HepG2 (cell line): ENCODE results near the gene SYPL2. TPM values are rescaled to one million over a fixed set of nuclear protein-coding genes. Genes with fewer than 3 reads are reported as not detected.

Experiments
- EHMT2 ChIP-seq: fragments of 200-600 bp; sonication (generic); IDR thresholded peaks from 2 replicates; pipeline ENCODE4 v1.7.0; 2017; ENCODE audit warnings: antibody characterized with exemption, low read depth, low read length, borderline replicate concordance
- ETV6 ChIP-seq: sonication (generic); formaldehyde crosslinking; conservative IDR thresholded peaks from 2 replicates; pipeline ENCODE4 v1.4.0; 2020; ENCODE audit warnings: missing genetic modification reagents
- FOXK2 ChIP-seq: fragments of 450-650 bp; IDR thresholded peaks from 2 replicates; pipeline ENCODE4 v1.6.1; 2016
- HNF4G ChIP-seq, 2 experiments: sonication (generic) in 1 of 2; formaldehyde crosslinking in 1 of 2; IDR thresholded peaks; 2 replicates each; pipeline versions ENCODE4 v1.4.0 to v1.6.1; 2011 to 2020; ENCODE audit warnings: borderline replicate concordance in 2 of 2, low read depth in 2 of 2, mild to moderate bottlenecking in 2 of 2, low read length in 1 of 2, missing genetic modification reagents in 1 of 2, moderate library complexity in 1 of 2
- HOXD1 ChIP-seq: sonication (generic); formaldehyde crosslinking; IDR thresholded peaks from 2 replicates; pipeline ENCODE4 v1.5.0; 2020; ENCODE audit warnings: missing genetic modification reagents
- NAIF1 ChIP-seq: sonication (generic); formaldehyde crosslinking; IDR thresholded peaks from 2 replicates; pipeline ENCODE4 v1.5.0; 2020; ENCODE audit warnings: mild to moderate bottlenecking, missing genetic modification reagents, borderline replicate concordance
- PCBP2 ChIP-seq: fragments of 200-400 bp; formaldehyde crosslinking; optimal IDR thresholded peaks from 2 replicates; pipeline ENCODE3; 2018; ENCODE audit warnings: low read length, low read depth; ENCODE audit not compliant: poor library complexity, severe bottlenecking
- PLRG1 ChIP-seq: fragments of 450-650 bp; conservative IDR thresholded peaks from 2 replicates; pipeline ENCODE4 v1.6.1; 2016
- SP140L ChIP-seq: sonication (generic); formaldehyde crosslinking; IDR thresholded peaks from 2 replicates; pipeline ENCODE4 v1.4.0; 2020; ENCODE audit warnings: missing genetic modification reagents, borderline replicate concordance
- XRCC5 ChIP-seq: fragments of 200-400 bp; formaldehyde crosslinking; optimal IDR thresholded peaks from 2 replicates; pipeline ENCODE3; 2017; ENCODE audit warnings: mild to moderate bottlenecking, low read length
- ZNF337 ChIP-seq: sonication (generic); formaldehyde crosslinking; IDR thresholded peaks from 2 replicates; pipeline ENCODE4 v1.5.1; 2020; ENCODE audit warnings: missing genetic modification reagents, low read depth, mild to moderate bottlenecking, borderline replicate concordance
- ZNF34 ChIP-seq: sonication (generic); formaldehyde crosslinking; IDR thresholded peaks from 2 replicates; pipeline ENCODE4 v1.4.0; 2020; ENCODE audit warnings: mild to moderate bottlenecking, missing genetic modification reagents, borderline replicate concordance
- ZNF607 ChIP-seq: sonication (generic); formaldehyde crosslinking; IDR thresholded peaks from 2 replicates; pipeline ENCODE4 v1.5.1; 2020; ENCODE audit warnings: missing genetic modification reagents, mild to moderate bottlenecking, borderline replicate concordance
- ZNF773 ChIP-seq: sonication (generic); formaldehyde crosslinking; IDR thresholded peaks from 2 replicates; pipeline ENCODE4 v1.4.0; 2020; ENCODE audit warnings: missing genetic modification reagents, borderline replicate concordance
- polyA plus RNA-seq, 8 experiments: library from polyadenylated mRNA; depleted of rRNA in 3 of 8; stranded (reverse) in 7 of 8; unstranded in 1 of 8; fragments of >200 nt; fragmentation: Illumina TruSeq in 4 of 8; extraction: Trizol in 4 of 8; gene quantifications; 2 replicates each; pipeline versions ENCODE4 v1.2.1 to v1.2.3, GENCODE V29; 2011 to 2016; ENCODE audit warnings: low read depth in 4 of 8, missing spikeins in 1 of 8, mixed read lengths in 1 of 8; ENCODE audit not compliant: insufficient read depth in 1 of 8
- total RNA-seq, 5 experiments: library from RNA; depleted of rRNA; stranded (reverse); fragments of >200 nt; fragmentation: Illumina TruSeq; extraction: Trizol; gene quantifications; 2 replicates each; pipeline ENCODE4 v1.2.3, GENCODE V29; 2016; ENCODE audit warnings: low read depth in 1 of 5
- TF ChIP-seq, protein P1 (sequence below): sonication (generic); formaldehyde crosslinking; IDR thresholded peaks from 2 replicates; pipeline ENCODE4 v1.9.0; 2022; ENCODE audit warnings: low read depth, missing genetic modification reagents
- TF ChIP-seq, protein P2 (sequence below): sonication (generic); formaldehyde crosslinking; IDR thresholded peaks from 2 replicates; pipeline ENCODE4 v1.5.0; 2020; ENCODE audit warnings: mild to moderate bottlenecking, missing genetic modification reagents, borderline replicate concordance
- TF ChIP-seq, protein P3 (sequence below): sonication (generic); formaldehyde crosslinking; IDR thresholded peaks from 2 replicates; pipeline ENCODE4 v1.4.0; 2020; ENCODE audit warnings: mild to moderate bottlenecking, missing genetic modification reagents

SYPL2 gene
- total and polyA plus RNA-seq, 2 of the 13 experiments (the other 11 are each of a cell fraction or from before 2014, with no cell fraction given): 0.17 to 0.24 TPM

DNA sequence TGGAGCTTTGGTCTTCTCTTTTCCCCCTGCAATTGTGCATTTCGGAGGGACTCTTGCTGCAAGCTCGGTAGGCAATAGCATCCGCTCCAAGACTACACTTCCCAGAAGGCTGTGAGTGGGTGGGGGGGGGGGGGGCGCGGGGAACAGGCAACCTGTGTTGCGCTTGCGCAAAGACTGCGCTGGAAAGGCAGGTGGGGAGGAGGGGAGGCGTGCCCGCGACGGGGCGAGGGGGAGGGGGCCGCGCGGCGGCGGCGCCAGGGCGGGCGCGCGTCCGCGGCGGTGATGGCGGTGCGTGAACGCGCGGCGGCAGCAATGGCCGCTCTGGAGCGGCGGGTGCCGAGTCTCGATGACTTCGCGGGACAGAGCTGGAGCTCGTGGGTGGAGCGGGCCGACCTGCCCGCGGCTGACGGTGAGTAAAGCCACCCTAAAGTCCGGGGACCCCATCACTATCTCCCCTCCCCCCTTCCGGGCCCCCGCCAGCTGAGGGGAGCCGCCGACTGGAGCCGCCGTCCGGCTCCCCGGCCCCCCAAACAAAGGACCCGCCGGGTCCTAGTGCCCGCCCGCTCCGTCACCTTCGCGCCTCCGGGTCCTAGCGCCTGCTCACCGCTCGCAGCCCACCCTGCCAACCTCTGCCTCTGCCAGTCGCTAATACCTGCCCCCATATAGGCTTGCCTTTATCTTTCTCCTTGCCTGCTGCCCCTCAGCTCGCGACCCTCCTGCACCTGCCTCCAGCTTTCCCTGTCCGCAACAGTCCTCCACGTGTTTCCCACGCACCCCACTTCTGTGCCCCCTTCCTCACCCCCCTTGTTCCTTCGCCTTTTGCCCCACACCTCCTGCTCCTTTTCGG is 17.5 kb downstream of the SYPL2 start, which contains the start of gene ATXN7L2 (continued):
- TF ChIP-seq ETV6 (CRISPR knock-in tag) (peak; percentile 53; the same call in 1 of the 2 replicates), SP140L (CRISPR knock-in tag) (no peak), EHMT2 (no peak), ZNF337 (CRISPR knock-in tag) (no peak), HOXD1 (CRISPR knock-in tag) (no peak; the same call in 1 of the 2 replicates), FOXK2 (no peak), XRCC5 (peak; percentile 97), ZNF607 (CRISPR knock-in tag) (peak; percentile 78; the same call in 1 of the 2 replicates), ZNF34 (CRISPR knock-in tag) (no peak), ZNF773 (CRISPR knock-in tag) (no peak), HNF4G (IDR thresholded peaks at IDR 0.05; ENCODE audit: borderline replicate concordance, low read depth, low read length) (peak; percentile 56; the same call in 1 of the 2 replicates), HNF4G (CRISPR knock-in tag; IDR thresholded peaks at IDR 0.05; ENCODE audit: borderline replicate concordance, low read depth) (no peak), PLRG1 (no peak), NAIF1 (no peak), PCBP2 (no peak)
- TF ChIP-seq, protein P1, sequence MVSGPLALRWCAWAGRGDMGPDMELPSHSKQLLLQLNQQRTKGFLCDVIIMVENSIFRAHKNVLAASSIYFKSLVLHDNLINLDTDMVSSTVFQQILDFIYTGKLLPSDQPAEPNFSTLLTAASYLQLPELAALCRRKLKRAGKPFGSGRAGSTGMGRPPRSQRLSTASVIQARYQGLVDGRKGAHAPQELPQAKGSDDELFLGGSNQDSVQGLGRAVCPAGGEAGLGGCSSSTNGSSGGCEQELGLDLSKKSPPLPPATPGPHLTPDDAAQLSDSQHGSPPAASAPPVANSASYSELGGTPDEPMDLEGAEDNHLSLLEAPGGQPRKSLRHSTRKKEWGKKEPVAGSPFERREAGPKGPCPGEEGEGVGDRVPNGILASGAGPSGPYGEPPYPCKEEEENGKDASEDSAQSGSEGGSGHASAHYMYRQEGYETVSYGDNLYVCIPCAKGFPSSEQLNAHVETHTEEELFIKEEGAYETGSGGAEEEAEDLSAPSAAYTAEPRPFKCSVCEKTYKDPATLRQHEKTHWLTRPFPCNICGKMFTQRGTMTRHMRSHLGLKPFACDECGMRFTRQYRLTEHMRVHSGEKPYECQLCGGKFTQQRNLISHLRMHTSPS (CRISPR knock-in tag): no peak
- TF ChIP-seq, protein P2, sequence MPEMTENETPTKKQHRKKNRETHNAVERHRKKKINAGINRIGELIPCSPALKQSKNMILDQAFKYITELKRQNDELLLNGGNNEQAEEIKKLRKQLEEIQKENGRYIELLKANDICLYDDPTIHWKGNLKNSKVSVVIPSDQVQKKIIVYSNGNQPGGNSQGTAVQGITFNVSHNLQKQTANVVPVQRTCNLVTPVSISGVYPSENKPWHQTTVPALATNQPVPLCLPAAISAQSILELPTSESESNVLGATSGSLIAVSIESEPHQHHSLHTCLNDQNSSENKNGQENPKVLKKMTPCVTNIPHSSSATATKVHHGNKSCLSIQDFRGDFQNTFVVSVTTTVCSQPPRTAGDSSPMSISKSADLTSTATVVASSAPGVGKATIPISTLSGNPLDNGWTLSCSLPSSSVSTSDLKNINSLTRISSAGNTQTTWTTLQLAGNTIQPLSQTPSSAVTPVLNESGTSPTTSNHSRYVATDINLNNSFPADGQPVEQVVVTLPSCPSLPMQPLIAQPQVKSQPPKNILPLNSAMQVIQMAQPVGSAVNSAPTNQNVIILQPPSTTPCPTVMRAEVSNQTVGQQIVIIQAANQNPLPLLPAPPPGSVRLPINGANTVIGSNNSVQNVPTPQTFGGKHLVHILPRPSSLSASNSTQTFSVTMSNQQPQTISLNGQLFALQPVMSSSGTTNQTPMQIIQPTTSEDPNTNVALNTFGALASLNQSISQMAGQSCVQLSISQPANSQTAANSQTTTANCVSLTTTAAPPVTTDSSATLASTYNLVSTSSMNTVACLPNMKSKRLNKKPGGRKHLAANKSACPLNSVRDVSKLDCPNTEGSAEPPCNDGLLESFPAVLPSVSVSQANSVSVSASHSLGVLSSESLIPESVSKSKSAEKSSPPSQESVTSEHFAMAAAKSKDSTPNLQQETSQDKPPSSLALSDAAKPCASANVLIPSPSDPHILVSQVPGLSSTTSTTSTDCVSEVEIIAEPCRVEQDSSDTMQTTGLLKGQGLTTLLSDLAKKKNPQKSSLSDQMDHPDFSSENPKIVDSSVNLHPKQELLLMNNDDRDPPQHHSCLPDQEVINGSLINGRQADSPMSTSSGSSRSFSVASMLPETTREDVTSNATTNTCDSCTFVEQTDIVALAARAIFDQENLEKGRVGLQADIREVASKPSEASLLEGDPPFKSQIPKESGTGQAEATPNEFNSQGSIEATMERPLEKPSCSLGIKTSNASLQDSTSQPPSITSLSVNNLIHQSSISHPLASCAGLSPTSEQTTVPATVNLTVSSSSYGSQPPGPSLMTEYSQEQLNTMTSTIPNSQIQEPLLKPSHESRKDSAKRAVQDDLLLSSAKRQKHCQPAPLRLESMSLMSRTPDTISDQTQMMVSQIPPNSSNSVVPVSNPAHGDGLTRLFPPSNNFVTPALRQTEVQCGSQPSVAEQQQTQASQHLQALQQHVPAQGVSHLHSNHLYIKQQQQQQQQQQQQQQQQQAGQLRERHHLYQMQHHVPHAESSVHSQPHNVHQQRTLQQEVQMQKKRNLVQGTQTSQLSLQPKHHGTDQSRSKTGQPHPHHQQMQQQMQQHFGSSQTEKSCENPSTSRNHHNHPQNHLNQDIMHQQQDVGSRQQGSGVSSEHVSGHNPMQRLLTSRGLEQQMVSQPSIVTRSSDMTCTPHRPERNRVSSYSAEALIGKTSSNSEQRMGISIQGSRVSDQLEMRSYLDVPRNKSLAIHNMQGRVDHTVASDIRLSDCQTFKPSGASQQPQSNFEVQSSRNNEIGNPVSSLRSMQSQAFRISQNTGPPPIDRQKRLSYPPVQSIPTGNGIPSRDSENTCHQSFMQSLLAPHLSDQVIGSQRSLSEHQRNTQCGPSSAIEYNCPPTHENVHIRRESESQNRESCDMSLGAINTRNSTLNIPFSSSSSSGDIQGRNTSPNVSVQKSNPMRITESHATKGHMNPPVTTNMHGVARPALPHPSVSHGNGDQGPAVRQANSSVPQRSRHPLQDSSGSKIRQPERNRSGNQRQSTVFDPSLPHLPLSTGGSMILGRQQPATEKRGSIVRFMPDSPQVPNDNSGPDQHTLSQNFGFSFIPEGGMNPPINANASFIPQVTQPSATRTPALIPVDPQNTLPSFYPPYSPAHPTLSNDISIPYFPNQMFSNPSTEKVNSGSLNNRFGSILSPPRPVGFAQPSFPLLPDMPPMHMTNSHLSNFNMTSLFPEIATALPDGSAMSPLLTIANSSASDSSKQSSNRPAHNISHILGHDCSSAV (CRISPR knock-in tag): no peak
- TF ChIP-seq, protein P3, sequence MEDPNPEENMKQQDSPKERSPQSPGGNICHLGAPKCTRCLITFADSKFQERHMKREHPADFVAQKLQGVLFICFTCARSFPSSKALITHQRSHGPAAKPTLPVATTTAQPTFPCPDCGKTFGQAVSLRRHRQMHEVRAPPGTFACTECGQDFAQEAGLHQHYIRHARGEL (CRISPR knock-in tag): no peak
